HG03575 (cell line): ENCODE measurements around the gene PIP5K1B.

Source experiments
- ATAC-seq: cut with Tn5 transposase; IDR thresholded peaks from one replicate; pipeline ENCODE4 v1.9.1; 2021; ENCODE audit not compliant: unreplicated experiment, insufficient number of reproducible peaks, low FRiP score; ENCODE audit errors: extremely low read depth

Gene PIP5K1B

GRCh38 chr9:68832861-68833518, 128.0 kb downstream of the PIP5K1B start:
- ATAC-seq, result no peak

- ATAC-seq, result no peak
These were observed 130.0 kb downstream of the PIP5K1B start for GRCh38 chr9:68834931-68835520.

- ATAC-seq, result no peak
These were observed 131.7 kb downstream of the PIP5K1B start for GRCh38 chr9:68836788-68837187.

- ATAC-seq, result no peak
These were observed 133.2 kb downstream of the PIP5K1B start for GRCh38 chr9:68838245-68838644.

- ATAC-seq, result no peak
These were observed 136.4 kb downstream of the PIP5K1B start for GRCh38 chr9:68841276-68842052.

- no peak for ATAC-seq
These were observed 137.5 kb downstream of the PIP5K1B start for GRCh38 chr9:68842568-68842967.

- no peak for ATAC-seq
These were observed 138.2 kb downstream of the PIP5K1B start for GRCh38 chr9:68843239-68843638.

- no peak for ATAC-seq
These were observed 139.1 kb downstream of the PIP5K1B start for GRCh38 chr9:68844157-68844556.

GRCh38 chr9:68844631-68845612, 139.9 kb downstream of the PIP5K1B start:
- ATAC-seq, result no peak

GRCh38 chr9:68847765-68848164, 142.7 kb downstream of the PIP5K1B start:
- ATAC-seq, result no peak

- ATAC-seq, result no peak
These were observed 146.6 kb downstream of the PIP5K1B start for GRCh38 chr9:68851657-68852056.

- ATAC-seq, result no peak
These were observed 147.9 kb downstream of the PIP5K1B start for GRCh38 chr9:68852941-68853340.

GRCh38 chr9:68859347-68859746, 154.3 kb downstream of the PIP5K1B start:
- ATAC-seq, result no peak

GRCh38 chr9:68860419-68860818, 155.4 kb downstream of the PIP5K1B start:
- ATAC-seq, result no peak

GRCh38 chr9:68861436-68861835, 156.4 kb downstream of the PIP5K1B start:
- ATAC-seq, result no peak

- no peak for ATAC-seq
These were observed 162.0 kb downstream of the PIP5K1B start for GRCh38 chr9:68867066-68867465.

- no peak for ATAC-seq
These were observed 164.0 kb downstream of the PIP5K1B start for GRCh38 chr9:68869022-68869421.

- no peak for ATAC-seq
These were observed 165.0 kb downstream of the PIP5K1B start for GRCh38 chr9:68870086-68870485.

GRCh38 chr9:68871236-68871635, 166.2 kb downstream of the PIP5K1B start:
- ATAC-seq, result no peak
